Transverse colon (tissue), 4 donors: Measurements from ENCODE around the gene VWDE.

Experiments
- EP300 ChIP-seq: sonication (generic); formaldehyde crosslinking; IDR thresholded peaks from one replicate; pipeline ENCODE4 v1.6.1; 2017; ENCODE audit warnings: antibody characterized with exemption, low read depth
- POLR2A ChIP-seq: fragments of 450-650 bp; IDR thresholded peaks from one replicate; pipeline ENCODE4 v1.6.1; 2016; ENCODE audit warnings: antibody characterized with exemption, mild to moderate bottlenecking, moderate library complexity
- POLR2AphosphoS5 ChIP-seq, 3 donors: sonication (generic); formaldehyde crosslinking; IDR thresholded peaks; one replicate each; pipeline ENCODE4 v1.6.1; 2016; ENCODE audit warnings: antibody characterized with exemption in 3 of 3
- TF ChIP-seq, protein P1 (sequence below), 5 experiments: fragments of 200-600 bp in 3 of 5; fragments of 450-650 bp in 2 of 5; sonication (generic) in 3 of 5; IDR thresholded peaks; 1 replicate in 2 of 5; 2 replicates in 3 of 5; pipeline ENCODE4 v1.5.1; 2016 to 2017; ENCODE audit warnings: antibody characterized with exemption in 5 of 5, inconsistent platforms in 3 of 5, mild to moderate bottlenecking in 2 of 5, moderate library complexity in 1 of 5

DNA sequence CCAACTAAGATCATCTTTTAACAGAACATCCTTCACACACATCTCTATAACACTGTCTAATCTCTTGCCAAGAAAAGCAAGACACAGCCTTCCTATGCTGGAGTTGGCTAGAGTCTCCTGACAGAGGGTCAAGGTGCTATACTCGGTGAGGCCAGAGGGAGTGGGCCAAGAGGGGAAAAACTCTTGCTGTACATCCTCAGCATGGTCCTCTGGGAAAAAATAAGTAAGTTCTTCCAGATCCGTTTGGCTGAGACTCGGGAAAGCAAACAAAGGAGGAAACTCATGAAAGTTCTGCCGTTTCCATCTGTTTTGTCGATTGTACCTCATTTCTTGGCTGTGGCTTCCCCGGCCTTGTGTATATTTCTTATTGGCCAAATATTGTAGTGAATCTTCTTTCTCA is 33.9 kb downstream of the VWDE start:
- TF ChIP-seq, protein P1, sequence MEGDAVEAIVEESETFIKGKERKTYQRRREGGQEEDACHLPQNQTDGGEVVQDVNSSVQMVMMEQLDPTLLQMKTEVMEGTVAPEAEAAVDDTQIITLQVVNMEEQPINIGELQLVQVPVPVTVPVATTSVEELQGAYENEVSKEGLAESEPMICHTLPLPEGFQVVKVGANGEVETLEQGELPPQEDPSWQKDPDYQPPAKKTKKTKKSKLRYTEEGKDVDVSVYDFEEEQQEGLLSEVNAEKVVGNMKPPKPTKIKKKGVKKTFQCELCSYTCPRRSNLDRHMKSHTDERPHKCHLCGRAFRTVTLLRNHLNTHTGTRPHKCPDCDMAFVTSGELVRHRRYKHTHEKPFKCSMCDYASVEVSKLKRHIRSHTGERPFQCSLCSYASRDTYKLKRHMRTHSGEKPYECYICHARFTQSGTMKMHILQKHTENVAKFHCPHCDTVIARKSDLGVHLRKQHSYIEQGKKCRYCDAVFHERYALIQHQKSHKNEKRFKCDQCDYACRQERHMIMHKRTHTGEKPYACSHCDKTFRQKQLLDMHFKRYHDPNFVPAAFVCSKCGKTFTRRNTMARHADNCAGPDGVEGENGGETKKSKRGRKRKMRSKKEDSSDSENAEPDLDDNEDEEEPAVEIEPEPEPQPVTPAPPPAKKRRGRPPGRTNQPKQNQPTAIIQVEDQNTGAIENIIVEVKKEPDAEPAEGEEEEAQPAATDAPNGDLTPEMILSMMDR (IDR thresholded peaks at IDR 0.05): no peak
- TF ChIP-seq POLR2A (no peak), POLR2AphosphoS5 (IDR thresholded peaks at IDR 0.05) (no peak), EP300 (no peak)
